Spleen (tissue), 13 donors: Measurements from ENCODE around the gene NRXN3. TPM values are rescaled to one million over a fixed set of nuclear protein-coding genes. Genes with fewer than 3 reads are reported as not detected.

ENCODE experiments used
- DNase-seq: peaks from one replicate; pipeline ENCODE4 v3.0.0-alpha.2; 2020
- H3K27ac ChIP-seq, 8 donors: fragments of 200-600 bp; sonication (generic) in 7 of 8; 1 replicate in 4 of 8; 2 replicates in 4 of 8; pipeline versions ENCODE4 v1.5.0 to v1.8.0; 2016 to 2021; ENCODE audit warnings: inconsistent platforms in 4 of 8, mild to moderate bottlenecking in 4 of 8, moderate library complexity in 1 of 8
- H3K27me3 ChIP-seq, 7 donors: fragments of 200-600 bp; sonication (generic) in 6 of 7; replicated peaks in 1 of 7; 1 replicate in 4 of 7; 2 replicates in 3 of 7; pipeline versions ENCODE4 v1.5.0 to v1.8.0; 2016 to 2021; ENCODE audit warnings: inconsistent platforms in 3 of 7, mild to moderate bottlenecking in 1 of 7
- H3K36me3 ChIP-seq, 6 donors: fragments of 200-600 bp; sonication (generic) in 5 of 6; 1 replicate in 4 of 6; 2 replicates in 2 of 6; pipeline versions ENCODE4 v1.5.0 to v1.8.0; 2016 to 2021; ENCODE audit warnings: inconsistent platforms in 2 of 6
- H3K4me1 ChIP-seq, 6 donors: fragments of 200-600 bp; sonication (generic) in 5 of 6; 1 replicate in 3 of 6; 2 replicates in 3 of 6; pipeline versions ENCODE4 v1.5.0 to v1.8.0; 2016 to 2021; ENCODE audit warnings: inconsistent platforms in 3 of 6
- H3K4me3 ChIP-seq, 8 donors: fragments of 200-600 bp; sonication (generic) in 7 of 8; 1 replicate in 4 of 8; 2 replicates in 4 of 8; pipeline versions ENCODE4 v1.5.0 to v1.8.0; 2016 to 2021; ENCODE audit warnings: inconsistent platforms in 4 of 8, mild to moderate bottlenecking in 4 of 8, moderate library complexity in 2 of 8
- H3K9me3 ChIP-seq, 8 donors: fragments of 200-600 bp; sonication (generic) in 7 of 8; 1 replicate in 4 of 8; 2 replicates in 4 of 8; pipeline versions ENCODE4 v1.5.0 to v1.8.0; 2016 to 2021; ENCODE audit warnings: inconsistent platforms in 4 of 8
- POLR2A ChIP-seq, 3 donors: fragments of 450-650 bp; IDR thresholded peaks; one replicate each; pipeline ENCODE4 v1.5.1; 2017; ENCODE audit warnings: antibody characterized with exemption in 3 of 3, mild to moderate bottlenecking in 1 of 3
- POLR2AphosphoS5 ChIP-seq, 3 donors: sonication (generic); formaldehyde crosslinking; IDR thresholded peaks; one replicate each; pipeline ENCODE4 v1.5.1; 2017; ENCODE audit warnings: antibody characterized with exemption in 3 of 3
- WGBS, 5 donors: extraction: QIAGEN DNeasy Blood & Tissue Kit in 3 of 5; methylation state at CpG; one replicate each; pipeline versions ENCODE4 v1.1.5 to v1.1.7; 2013 to 2018; 5-methylcytosine and 5-hydroxymethylcytosine counted together
- intact Hi-C: fragments of 100-400 bp; cut with DNase I; formaldehyde crosslinking; loops from one replicate; pipeline ENCODE4 v1.15.0; 2023; ENCODE audit warnings: low total_unique reads
- long read RNA-seq, 2 donors: transcript quantifications; one replicate each; lab custom pipeline, GENCODE V29; 2026
- polyA plus RNA-seq, 3 donors: library from polyadenylated mRNA; stranded (reverse); fragments of 200-250 nt; gene quantifications; one replicate each; pipeline ENCODE4 v1.2.1, GENCODE V29; 2013
- total RNA-seq, 7 donors: library from RNA; depleted of rRNA in 3 of 7; stranded (reverse); fragments of >200 nt in 3 of 7; fragmentation: NEBNext Ultra II Directional in 4 of 7; extraction: Animal tissue kit (Norgen Biotek cat#: 25700) in 4 of 7; gene quantifications; one replicate each; pipeline versions ENCODE4 v1.1.0 to v1.2.1, GENCODE V29; 2016 to 2021
- TF ChIP-seq, protein P1 (sequence below), 11 experiments: fragments of 200-600 bp in 7 of 11; fragments of 450-650 bp in 4 of 11; sonication (generic) in 4 of 11; IDR thresholded peaks in 8 of 11; conservative IDR thresholded peaks in 3 of 11; 1 replicate in 7 of 11; 2 replicates in 4 of 11; pipeline versions ENCODE4 v1.4.0 to v1.8.0; 2016 to 2021; ENCODE audit warnings: antibody characterized with exemption in 11 of 11, inconsistent platforms in 4 of 11, mild to moderate bottlenecking in 1 of 11
- donor health status: healthy with polysubstance abuse.
- donor health status: DM: no; HTN: no; CAD: no; lungs with moderate emphysema.
- donor health status: DM: no; HTN: no; CAD: no.
- donor health status: Bipolar disorder and iron deficiency.
- donor health status: healthy.
- donor health status: DM: no; HTN: no; CAD: no.
- donor health status: DM: yes; HTN: yes; CAD: no.

NRXN3 gene
- total RNA-seq (10 to 100 TPM in 1 of 7 donors, 1 to 10 TPM in 5, under 1 TPM in 1; 0.68 to 11.5 (median 2.2) TPM), polyA plus RNA-seq (under 1 TPM; 0.21 to 0.80 (median 0.22) TPM)
- long read RNA-seq, donor 1 = 0 reads
- long read RNA-seq, donor 2 = 0 reads

GRCh38 chr14:78170203-78170602, at the start of gene NRXN3:
TSS of gene NRXN3 (plus strand) at chr14:78170373. CDS start at chr14:78243094, 72,721 bp downstream.
- no peak for TF ChIP-seq POLR2AphosphoS5 (IDR thresholded peaks at IDR 0.05)
- TF ChIP-seq POLR2A (IDR thresholded peaks at IDR 0.05) = no peak
- TF ChIP-seq, protein P1, sequence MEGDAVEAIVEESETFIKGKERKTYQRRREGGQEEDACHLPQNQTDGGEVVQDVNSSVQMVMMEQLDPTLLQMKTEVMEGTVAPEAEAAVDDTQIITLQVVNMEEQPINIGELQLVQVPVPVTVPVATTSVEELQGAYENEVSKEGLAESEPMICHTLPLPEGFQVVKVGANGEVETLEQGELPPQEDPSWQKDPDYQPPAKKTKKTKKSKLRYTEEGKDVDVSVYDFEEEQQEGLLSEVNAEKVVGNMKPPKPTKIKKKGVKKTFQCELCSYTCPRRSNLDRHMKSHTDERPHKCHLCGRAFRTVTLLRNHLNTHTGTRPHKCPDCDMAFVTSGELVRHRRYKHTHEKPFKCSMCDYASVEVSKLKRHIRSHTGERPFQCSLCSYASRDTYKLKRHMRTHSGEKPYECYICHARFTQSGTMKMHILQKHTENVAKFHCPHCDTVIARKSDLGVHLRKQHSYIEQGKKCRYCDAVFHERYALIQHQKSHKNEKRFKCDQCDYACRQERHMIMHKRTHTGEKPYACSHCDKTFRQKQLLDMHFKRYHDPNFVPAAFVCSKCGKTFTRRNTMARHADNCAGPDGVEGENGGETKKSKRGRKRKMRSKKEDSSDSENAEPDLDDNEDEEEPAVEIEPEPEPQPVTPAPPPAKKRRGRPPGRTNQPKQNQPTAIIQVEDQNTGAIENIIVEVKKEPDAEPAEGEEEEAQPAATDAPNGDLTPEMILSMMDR (IDR thresholded peaks at IDR 0.05 in 8 of 11, conservative IDR thresholded peaks at IDR 0.05 in 3 of 11) = no peak
- no peak within 1 kb of the TSS for H3K4me3 ChIP-seq
- H3K4me1 ChIP-seq = no peaks in the 10 kb centered on the region
- no peaks in the 10 kb centered on the region for H3K9me3 ChIP-seq
- H3K27me3 ChIP-seq = peaks cover 0 to 63% (median 0%) of the 10 kb centered on the region in 7 donors
- DNase-seq = no peak
- H3K27ac ChIP-seq = no peak within 1 kb of the TSS
- WGBS, 5 donors = 5 to 11% (median 9%) methylated on average over 3 to 7 of the region's 7 CpGs
- intact Hi-C loops = no loop called here
- no peaks in the 10 kb centered on the region for H3K36me3 ChIP-seq

DNA sequence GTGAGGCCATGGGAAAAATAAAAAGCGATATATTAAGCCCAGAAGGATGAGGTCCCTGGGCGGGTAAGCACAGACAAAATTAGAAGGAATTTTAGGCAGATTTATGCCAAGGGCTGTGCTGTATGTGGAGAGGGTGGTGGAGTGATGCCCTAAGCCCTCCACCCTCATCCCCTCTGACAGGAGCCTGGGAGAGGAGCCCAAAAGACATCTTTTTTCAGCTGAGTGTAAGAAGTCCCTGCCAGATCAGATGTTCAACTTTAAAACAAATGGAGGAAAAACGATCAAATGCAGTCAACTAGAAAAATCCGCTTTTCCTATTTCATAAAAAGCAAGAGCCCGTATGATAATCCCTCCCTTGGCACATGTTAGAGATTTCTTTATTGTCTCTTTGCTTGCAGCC, 47.7 kb upstream of the NRXN3 start:
- no peaks in the 10 kb centered on the region for H3K36me3 ChIP-seq
- intact Hi-C loops = no loop called here
- peaks cover 0 to 10% (median 0%) of the 10 kb centered on the region in 8 donors for H3K9me3 ChIP-seq
- no peaks in the 10 kb centered on the region for H3K4me1 ChIP-seq
- TF ChIP-seq POLR2AphosphoS5 (IDR thresholded peaks at IDR 0.05) (no peak), POLR2A (IDR thresholded peaks at IDR 0.05) (no peak)
- TF ChIP-seq, protein P1 (IDR thresholded peaks at IDR 0.05 in 8 of 11, conservative IDR thresholded peaks at IDR 0.05 in 3 of 11) = no peak
- no peaks in the 10 kb centered on the region for H3K27me3 ChIP-seq
- 80 to 90% (median 89%) methylated on average over 5 of the region's 5 CpGs for WGBS, 5 donors
- no peak overlapping the region for H3K27ac ChIP-seq
- no peak for DNase-seq
- H3K4me3 ChIP-seq = no peak overlapping the region

GRCh38 chr14:78123650-78124253, 46.4 kb upstream of the NRXN3 start:
- Histone ChIP-seq H3K27ac (no peak overlapping the region), H3K36me3 (no peaks in the 10 kb centered on the region), H3K9me3 (peaks cover 0 to 5% (median 0%) of the 10 kb centered on the region in 8 donors), H3K4me1 (no peaks in the 10 kb centered on the region), H3K27me3 (no peaks in the 10 kb centered on the region), H3K4me3 (no peak overlapping the region)
- TF ChIP-seq, protein P1 (IDR thresholded peaks at IDR 0.05 in 8 of 11, conservative IDR thresholded peaks at IDR 0.05 in 3 of 11) = no peak
- TF ChIP-seq POLR2AphosphoS5 (IDR thresholded peaks at IDR 0.05) = no peak
- TF ChIP-seq POLR2A (IDR thresholded peaks at IDR 0.05) = no peak
- no peak for DNase-seq
- WGBS, 5 donors = 73 to 84% (median 82%) methylated on average over 2 of the region's 2 CpGs
- intact Hi-C loops = no loop called here

- Histone ChIP-seq H3K4me1 (no peaks in the 10 kb centered on the region), H3K36me3 (no peaks in the 10 kb centered on the region), H3K27ac (no peak overlapping the region), H3K27me3 (no peaks in the 10 kb centered on the region), H3K4me3 (no peak overlapping the region), H3K9me3 (no peaks in the 10 kb centered on the region)
- TF ChIP-seq POLR2AphosphoS5 (IDR thresholded peaks at IDR 0.05) = no peak
- TF ChIP-seq, protein P1 (IDR thresholded peaks at IDR 0.05 in 8 of 11, conservative IDR thresholded peaks at IDR 0.05 in 3 of 11) = no peak
- TF ChIP-seq POLR2A (IDR thresholded peaks at IDR 0.05) = no peak
- WGBS, 5 donors = 80 to 90% (median 87%) methylated on average over 9 of the region's 9 CpGs
- intact Hi-C loops = no loop called here
- no peak for DNase-seq
These were observed 42.2 kb upstream of the NRXN3 start for GRCh38 chr14:78127961-78128360.
